Astrocyte (in vitro differentiated cells and primary cell): ENCODE data around the gene MAGEB1. TPM values are rescaled to one million over a fixed set of nuclear protein-coding genes. Genes with fewer than 3 reads are reported as not detected.

ENCODE experiments used
- DNase-seq: peaks from one replicate; pipeline ENCODE4 v3.0.0-alpha.2; 2010; ENCODE audit warnings: low read depth
- FAIRE-seq: peaks from 2 replicates; lab custom pipeline; 2011; peaks lifted over from hg19 to GRCh38; lab: Jason Lieb, UNC
- H2AFZ ChIP-seq: 2 replicates; pipeline ENCODE4 v1.6.0; 2012; ENCODE audit warnings: low read depth, low read length, inconsistent platforms
- H3K27ac ChIP-seq: 2 replicates; pipeline ENCODE4 v1.5.1; 2011; ENCODE audit warnings: low read depth, low read length, inconsistent platforms
- H3K27me3 ChIP-seq: 2 replicates; pipeline ENCODE4 v1.6.0; 2011; ENCODE audit warnings: low read length, inconsistent platforms; ENCODE audit not compliant: insufficient read depth
- H3K36me3 ChIP-seq: 2 replicates; pipeline ENCODE4 v1.5.1; 2011; ENCODE audit warnings: low read length, inconsistent platforms; ENCODE audit not compliant: insufficient read depth
- H3K4me1 ChIP-seq: 2 replicates; pipeline ENCODE4 v1.5.1; 2011; ENCODE audit warnings: low read length, inconsistent platforms; ENCODE audit not compliant: insufficient read depth
- H3K4me2 ChIP-seq: 2 replicates; pipeline ENCODE4 v1.6.0; 2012; ENCODE audit warnings: low read length, inconsistent platforms
- H3K4me3 ChIP-seq: 2 replicates; pipeline ENCODE4 v1.5.1; 2011; ENCODE audit warnings: low read depth, mild to moderate bottlenecking, low read length, inconsistent platforms; ENCODE audit not compliant: insufficient read depth
- H3K79me2 ChIP-seq: 2 replicates; pipeline ENCODE4 v1.6.0; 2012; ENCODE audit warnings: mild to moderate bottlenecking, low read length, inconsistent platforms; ENCODE audit not compliant: insufficient read depth
- H3K9ac ChIP-seq: 2 replicates; pipeline ENCODE4 v1.6.0; 2012; ENCODE audit warnings: mild to moderate bottlenecking, low read length, inconsistent platforms
- H3K9me3 ChIP-seq: 2 replicates; pipeline ENCODE4 v1.5.1; 2012; ENCODE audit warnings: low read depth, mild to moderate bottlenecking, low read length, inconsistent platforms; ENCODE audit not compliant: insufficient read depth
- H4K20me1 ChIP-seq: 2 replicates; pipeline ENCODE4 v1.6.0; 2012; ENCODE audit warnings: low read length, inconsistent platforms; ENCODE audit not compliant: insufficient read depth
- H3K27ac Mint-ChIP-seq: one replicate; pipeline ENCODE4 v1.8.0; 2021; ENCODE audit warnings: mild to moderate bottlenecking, mixed read lengths; ENCODE audit not compliant: unreplicated experiment
- H3K27me3 Mint-ChIP-seq: one replicate; pipeline ENCODE4 v1.8.0; 2021; ENCODE audit warnings: low read depth, mixed read lengths; ENCODE audit not compliant: unreplicated experiment
- H3K36me3 Mint-ChIP-seq: one replicate; pipeline ENCODE4 v1.8.0; 2021; ENCODE audit warnings: low read depth, mixed read lengths; ENCODE audit not compliant: unreplicated experiment
- H3K4me1 Mint-ChIP-seq: one replicate; pipeline ENCODE4 v1.8.0; 2021; ENCODE audit warnings: low read depth, mixed read lengths; ENCODE audit not compliant: unreplicated experiment
- H3K4me3 Mint-ChIP-seq: one replicate; pipeline ENCODE4 v1.8.0; 2021; ENCODE audit warnings: mild to moderate bottlenecking, moderate library complexity, mixed read lengths; ENCODE audit not compliant: unreplicated experiment
- H3K9me3 Mint-ChIP-seq: one replicate; pipeline ENCODE4 v1.8.0; 2021; ENCODE audit warnings: mild to moderate bottlenecking, mixed read lengths; ENCODE audit not compliant: unreplicated experiment
- CTCF ChIP-seq: IDR thresholded peaks from 2 replicates; pipeline ENCODE4 v1.5.1; 2011; ENCODE audit warnings: low read depth, mild to moderate bottlenecking, inconsistent platforms, low read length, moderate library complexity; ENCODE audit not compliant: insufficient read depth
- EZH2 ChIP-seq: IDR thresholded peaks from 2 replicates; pipeline ENCODE4 v1.6.1; 2012; ENCODE audit warnings: mild to moderate bottlenecking, low read length, inconsistent platforms; ENCODE audit not compliant: insufficient read depth
- total RNA-seq: library from RNA; stranded (reverse); gene quantifications from 2 replicates; pipeline ENCODE4 v1.2.1, GENCODE V29; 2021

Gene MAGEB1
- total RNA-seq, 1 donor from 2014 or later, result not detected

GRCh38 chrX:30301208-30301607, 54.3 kb downstream of the MAGEB1 start:
- Mint-ChIP-seq H3K9me3 (no peaks in the 10 kb centered on the region), H3K4me3 (no peak overlapping the region), H3K27ac (no peak overlapping the region), H3K36me3 (no peaks in the 10 kb centered on the region), H3K4me1 (peaks cover 5% of the 10 kb centered on the region), H3K27me3 (no peaks in the 10 kb centered on the region)
- Histone ChIP-seq H3K27me3 (no peaks in the 10 kb centered on the region), H3K4me3 (no peak overlapping the region), H3K9me3 (no peaks in the 10 kb centered on the region), H3K4me2 (no peak overlapping the region), H3K36me3 (no peaks in the 10 kb centered on the region), H3K4me1 (no peaks in the 10 kb centered on the region), H4K20me1 (no peaks in the 10 kb centered on the region), H2AFZ (no peak overlapping the region), H3K9ac (no peak overlapping the region), H3K79me2 (no peaks in the 10 kb centered on the region), H3K27ac (no peak overlapping the region)
- no peak for TF ChIP-seq CTCF
- no peak for TF ChIP-seq EZH2
- FAIRE-seq, result no peak
- no peak for DNase-seq

Other genes with a start within 250 kb of the MAGEB1 start
- gene MAGEB2, start 31.6 kb upstream of the MAGEB1 start, total RNA-seq, result not detected in 2 replicates
- gene MAGEB3, start 16.5 kb upstream of the MAGEB1 start, total RNA-seq, result not detected in 2 replicates
- not detected in 2 replicates for gene MAGEB4, start 5.1 kb upstream of the MAGEB1 start, total RNA-seq
- 0.25 TPM in 1 of 2 replicates, not detected in the other for gene NR0B1, start 62.2 kb downstream of the MAGEB1 start, total RNA-seq